Measurements from ENCODE around the gene ANGPTL4. TPM values are rescaled to one million over a fixed set of nuclear protein-coding genes. Genes with fewer than 3 reads are reported as not detected.
A peak's percentile ranks its signal among the peaks of the same experiment; 100 is the strongest.
"Not testable (repeated sequence)": the region's sequence is repeated elsewhere in the genome, so short reads cannot be mapped to it uniquely, and the experiment has no call there.

The ANGPTL4 gene
- total RNA-seq, 4 donors from 2014 or later = 19.7 to 91.8 (median 41.9) TPM

DNA sequence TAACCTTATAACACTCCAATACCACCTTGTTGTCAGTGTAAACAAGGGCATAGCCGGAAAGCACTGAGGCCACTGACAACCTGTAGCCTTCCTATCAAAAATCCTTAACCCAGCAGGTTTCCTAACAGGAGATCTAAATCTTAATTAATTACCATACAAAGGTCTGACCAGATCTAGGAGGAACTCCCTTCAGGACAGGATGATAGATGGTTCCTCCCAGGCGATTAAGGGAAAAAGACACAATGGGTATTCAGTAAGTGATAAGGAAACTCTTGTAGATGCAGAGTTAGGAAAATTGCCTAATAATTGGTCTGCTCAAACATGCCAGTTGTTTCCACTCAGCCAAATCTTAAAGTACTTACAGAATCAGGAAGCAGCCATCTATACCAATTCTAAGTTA lies 21.1 kb downstream of the ANGPTL4 start:
- H3K9me3 ChIP-seq; H3K27ac ChIP-seq; H3K36me3 ChIP-seq; intact Hi-C loops (cut with DNase I; ENCODE audit: low total_unique reads); in situ Hi-C loops (cut with MboI; ENCODE audit: low sequenced_read_pairs in 4 of 4); H3K27me3 ChIP-seq; ATAC-seq; H3K4me3 ChIP-seq; DNase-seq: not testable (repeated sequence)
- peaks cover 11 to 21% of the 10 kb centered on the region in 2 donors for H3K4me1 ChIP-seq

GRCh38 chr19:8385566-8385965 lies 21.6 kb downstream of the ANGPTL4 start:
- H3K9me3 ChIP-seq; DNase-seq; intact Hi-C loops (cut with DNase I; ENCODE audit: low total_unique reads); H3K36me3 ChIP-seq; in situ Hi-C loops (cut with MboI; ENCODE audit: low sequenced_read_pairs in 4 of 4); H3K4me3 ChIP-seq; H3K27me3 ChIP-seq; H3K27ac ChIP-seq; ATAC-seq: not testable (repeated sequence)
- peaks cover 11 to 21% of the 10 kb centered on the region in 2 donors for H3K4me1 ChIP-seq

DNA sequence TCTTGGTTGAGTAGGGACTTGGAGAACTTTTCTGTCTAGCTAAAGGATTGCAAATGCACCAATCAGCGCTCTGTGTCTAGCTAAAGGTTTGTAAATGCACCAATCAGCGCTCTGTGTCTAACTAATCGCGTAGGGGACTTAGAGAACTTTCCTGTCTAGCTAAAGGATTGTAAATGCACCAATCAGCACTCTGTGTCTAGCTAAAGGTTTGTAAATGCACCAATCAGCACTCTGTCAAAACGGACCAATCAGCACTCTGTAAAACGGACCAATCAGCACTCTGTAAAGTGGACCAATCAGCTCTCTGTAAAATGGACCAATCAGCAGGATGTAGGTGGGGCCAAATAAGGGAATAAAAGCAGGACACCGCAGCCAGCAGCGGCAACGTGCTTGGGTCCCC lies 22.5 kb downstream of the ANGPTL4 start:
- H3K27me3 ChIP-seq; H3K4me3 ChIP-seq; H3K36me3 ChIP-seq; H3K27ac ChIP-seq; H3K9me3 ChIP-seq; DNase-seq; intact Hi-C loops (cut with DNase I; ENCODE audit: low total_unique reads); in situ Hi-C loops (cut with MboI; ENCODE audit: low sequenced_read_pairs in 4 of 4); ATAC-seq: not testable (repeated sequence)
- peaks cover 18 to 26% of the 10 kb centered on the region in 2 donors for H3K4me1 ChIP-seq

GRCh38 chr19:8386990-8387389 lies 23.0 kb downstream of the ANGPTL4 start:
- no peaks in the 10 kb centered on the region for H3K27me3 ChIP-seq
- H3K4me3 ChIP-seq = no peak overlapping the region
- no peak overlapping the region for H3K27ac ChIP-seq
- ATAC-seq = no peak
- intact Hi-C loops (cut with DNase I; ENCODE audit: low total_unique reads) (no loop called here), in situ Hi-C loops (cut with MboI; ENCODE audit: low sequenced_read_pairs in 4 of 4) (no loop called here)
- H3K4me1 ChIP-seq = peaks cover 24 to 32% of the 10 kb centered on the region in 2 donors
- H3K36me3 ChIP-seq = no peaks in the 10 kb centered on the region
- TF ChIP-seq, protein P1, sequence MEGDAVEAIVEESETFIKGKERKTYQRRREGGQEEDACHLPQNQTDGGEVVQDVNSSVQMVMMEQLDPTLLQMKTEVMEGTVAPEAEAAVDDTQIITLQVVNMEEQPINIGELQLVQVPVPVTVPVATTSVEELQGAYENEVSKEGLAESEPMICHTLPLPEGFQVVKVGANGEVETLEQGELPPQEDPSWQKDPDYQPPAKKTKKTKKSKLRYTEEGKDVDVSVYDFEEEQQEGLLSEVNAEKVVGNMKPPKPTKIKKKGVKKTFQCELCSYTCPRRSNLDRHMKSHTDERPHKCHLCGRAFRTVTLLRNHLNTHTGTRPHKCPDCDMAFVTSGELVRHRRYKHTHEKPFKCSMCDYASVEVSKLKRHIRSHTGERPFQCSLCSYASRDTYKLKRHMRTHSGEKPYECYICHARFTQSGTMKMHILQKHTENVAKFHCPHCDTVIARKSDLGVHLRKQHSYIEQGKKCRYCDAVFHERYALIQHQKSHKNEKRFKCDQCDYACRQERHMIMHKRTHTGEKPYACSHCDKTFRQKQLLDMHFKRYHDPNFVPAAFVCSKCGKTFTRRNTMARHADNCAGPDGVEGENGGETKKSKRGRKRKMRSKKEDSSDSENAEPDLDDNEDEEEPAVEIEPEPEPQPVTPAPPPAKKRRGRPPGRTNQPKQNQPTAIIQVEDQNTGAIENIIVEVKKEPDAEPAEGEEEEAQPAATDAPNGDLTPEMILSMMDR (IDR thresholded peaks at IDR 0.05 in 4 of 5, conservative IDR thresholded peaks at IDR 0.05 in 1 of 5) = no peak
- TF ChIP-seq POLR2A (IDR thresholded peaks at IDR 0.05) = no peak
- no peak for DNase-seq
- H3K9me3 ChIP-seq = no peaks in the 10 kb centered on the region

DNA sequence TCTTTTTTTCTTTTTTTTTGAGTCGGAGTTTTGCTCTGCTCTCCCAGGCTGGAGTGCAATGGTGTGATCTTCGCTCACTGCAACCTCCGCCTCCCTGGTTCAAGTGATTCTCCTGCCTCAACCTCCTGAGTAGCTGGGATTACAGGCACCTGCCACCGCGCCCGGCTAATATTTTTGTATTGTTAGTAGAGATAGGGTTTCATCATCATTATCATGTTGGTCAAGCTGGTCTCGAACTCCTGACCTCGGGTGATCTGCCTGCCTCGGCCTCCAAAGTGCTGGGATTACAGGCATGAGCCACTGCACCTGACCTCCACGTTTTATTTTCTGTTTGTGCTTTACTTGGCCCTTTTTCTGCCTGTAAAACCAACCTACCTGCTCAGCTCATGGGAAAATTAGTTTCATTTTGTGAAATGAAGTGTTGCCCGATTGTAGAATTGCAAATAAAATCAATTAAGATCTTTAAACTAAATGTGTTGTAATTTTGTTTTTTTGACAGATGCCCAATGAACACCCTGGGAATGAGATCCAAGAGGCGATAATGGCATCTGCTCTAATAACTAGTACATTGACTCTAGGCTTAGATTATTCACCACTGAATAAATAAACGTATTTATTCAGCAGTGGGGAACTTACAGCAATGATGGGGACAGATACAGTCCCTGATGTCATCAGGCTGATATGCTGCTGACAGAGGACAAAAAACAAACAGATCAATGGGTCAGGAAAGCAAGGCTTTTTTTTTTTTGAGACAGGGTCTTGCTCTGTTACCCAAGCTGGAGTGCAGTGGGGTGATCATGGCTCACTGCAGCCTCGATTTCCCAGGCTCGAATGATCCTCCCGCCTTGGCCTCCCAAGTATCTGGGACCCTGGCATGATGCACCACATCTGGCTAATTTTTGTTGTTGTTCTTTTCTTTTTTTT lies 24.0 kb downstream of the ANGPTL4 start:
- ATAC-seq (no peak), DNase-seq (no peak)
- Histone ChIP-seq H3K4me1 (peaks cover 25 to 34% of the 10 kb centered on the region in 2 donors), H3K4me3 (no peak overlapping the region), H3K9me3 (no peaks in the 10 kb centered on the region), H3K27ac (peak overlapping the region in 2 of 4 donors; percentile 85 to 100), H3K27me3 (no peaks in the 10 kb centered on the region), H3K36me3 (no peaks in the 10 kb centered on the region)
- intact Hi-C loops (cut with DNase I; ENCODE audit: low total_unique reads) = no loop called here
- in situ Hi-C loops (cut with MboI; ENCODE audit: low sequenced_read_pairs in 4 of 4) = no loop called here
- TF ChIP-seq, protein P1 (IDR thresholded peaks at IDR 0.05 in 4 of 5, conservative IDR thresholded peaks at IDR 0.05 in 1 of 5) = no peak
- no peak for TF ChIP-seq POLR2A (IDR thresholded peaks at IDR 0.05)

DNA sequence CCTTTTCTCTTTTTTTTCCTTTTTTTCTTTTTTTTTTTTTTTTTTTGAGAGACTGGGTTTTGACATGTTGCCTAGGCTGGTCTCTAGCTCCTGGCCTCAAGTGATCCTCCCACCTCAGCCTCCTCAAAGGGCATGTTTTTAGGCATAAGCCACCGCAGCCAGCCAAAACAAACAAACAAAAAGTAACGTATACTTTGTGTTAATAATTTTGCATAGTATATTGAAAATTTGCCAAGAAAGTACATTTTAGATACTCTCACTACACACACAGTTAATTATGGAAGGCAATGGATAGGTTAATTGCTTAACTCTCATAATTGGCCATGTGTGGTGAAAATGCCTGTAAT lies 24.6 kb downstream of the ANGPTL4 start:
- ATAC-seq (no peak), DNase-seq (no peak)
- Histone ChIP-seq H3K27me3 (no peaks in the 10 kb centered on the region), H3K4me1 (peaks cover 32 to 40% of the 10 kb centered on the region in 2 donors), H3K9me3 (no peaks in the 10 kb centered on the region), H3K27ac (peak overlapping the region in 2 of 4 donors; percentile 85 to 100), H3K4me3 (no peak overlapping the region), H3K36me3 (no peaks in the 10 kb centered on the region)
- intact Hi-C loops (cut with DNase I; ENCODE audit: low total_unique reads) (no loop called here), in situ Hi-C loops (cut with MboI; ENCODE audit: low sequenced_read_pairs in 4 of 4) (no loop called here)
- no peak for TF ChIP-seq POLR2A (IDR thresholded peaks at IDR 0.05)
- TF ChIP-seq, protein P1 (IDR thresholded peaks at IDR 0.05 in 4 of 5, conservative IDR thresholded peaks at IDR 0.05 in 1 of 5) = no peak
